Measurements from ENCODE around the gene TSHZ3. TPM values are rescaled to one million over a fixed set of nuclear protein-coding genes. Genes with fewer than 3 reads are reported as not detected.

Gene TSHZ3
- total RNA-seq, 1 donor from 2014 or later = 6.3 TPM

- no peak overlapping the region for H3K9ac ChIP-seq (ENCODE audit: low read depth in 1 of 3, low read length in 3 of 3)
- H3K27ac ChIP-seq (ENCODE audit: low read depth, low read length) = no peak overlapping the region
- no peaks in the 10 kb centered on the region for H3K9me3 ChIP-seq (ENCODE audit: control insufficient read depth in 3 of 3, low read length in 3 of 3)
- H3K36me3 ChIP-seq (ENCODE audit: control insufficient read depth in 3 of 3, insufficient read depth in 3 of 3, low read length in 3 of 3) = no peaks in the 10 kb centered on the region
- no peaks in the 10 kb centered on the region for H3K27me3 ChIP-seq (ENCODE audit: control insufficient read depth in 3 of 3, insufficient read depth in 3 of 3, low read length in 3 of 3)
- no peak overlapping the region for H3K4me3 ChIP-seq (ENCODE audit: low read length in 3 of 3)
- no peaks in the 10 kb centered on the region for H3K4me1 ChIP-seq (ENCODE audit: control insufficient read depth in 3 of 3, insufficient read depth in 3 of 3, low read length in 3 of 3)
These were observed 78.3 kb downstream of the TSHZ3 start for GRCh38 chr19:31270897-31271296.

DNA sequence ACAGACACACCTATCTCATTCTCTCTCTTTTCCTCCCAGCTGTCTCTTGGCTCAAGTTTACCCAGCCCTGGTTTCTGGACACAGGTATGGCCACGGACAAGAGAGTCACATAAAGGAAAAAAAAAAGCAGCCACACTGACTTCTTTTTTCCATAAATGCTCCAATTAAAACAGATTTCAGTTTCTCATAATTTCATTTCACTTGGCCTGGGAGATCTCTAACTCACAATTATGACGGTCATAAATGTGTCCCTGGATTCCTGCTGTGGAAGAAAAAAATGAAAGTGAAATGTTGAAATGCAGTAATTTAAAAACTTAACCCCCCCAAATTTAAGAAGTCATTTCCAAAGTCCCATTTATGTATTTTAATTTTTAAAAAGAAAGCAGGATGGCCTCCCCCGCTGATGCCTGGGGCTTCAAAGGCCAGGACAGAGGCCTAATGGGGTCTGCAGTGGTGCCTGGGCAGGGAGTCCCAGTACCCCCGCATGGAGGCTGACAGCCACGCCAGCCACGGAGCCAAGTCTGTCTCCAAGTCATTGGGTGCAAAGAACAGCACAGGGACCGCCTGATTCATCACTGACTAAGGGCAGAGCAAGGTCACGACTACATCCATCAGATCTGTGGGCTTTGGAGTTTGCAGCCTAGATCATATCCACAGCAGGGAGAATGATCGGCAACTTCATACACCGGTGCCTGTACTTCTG, 79.7 kb downstream of the TSHZ3 start:
- no peak overlapping the region for H3K4me3 ChIP-seq (ENCODE audit: low read length in 3 of 3)
- H3K27ac ChIP-seq (ENCODE audit: low read depth, low read length) = no peak overlapping the region
- no peaks in the 10 kb centered on the region for H3K36me3 ChIP-seq (ENCODE audit: control insufficient read depth in 3 of 3, insufficient read depth in 3 of 3, low read length in 3 of 3)
- H3K9ac ChIP-seq (ENCODE audit: low read depth in 1 of 3, low read length in 3 of 3) = no peak overlapping the region
- no peaks in the 10 kb centered on the region for H3K4me1 ChIP-seq (ENCODE audit: control insufficient read depth in 3 of 3, insufficient read depth in 3 of 3, low read length in 3 of 3)
- H3K27me3 ChIP-seq (ENCODE audit: control insufficient read depth in 3 of 3, insufficient read depth in 3 of 3, low read length in 3 of 3) = no peaks in the 10 kb centered on the region
- no peaks in the 10 kb centered on the region for H3K9me3 ChIP-seq (ENCODE audit: control insufficient read depth in 3 of 3, low read length in 3 of 3)

- Histone ChIP-seq H3K9ac (ENCODE audit: low read depth in 1 of 3, low read length in 3 of 3) (no peak overlapping the region), H3K27me3 (ENCODE audit: control insufficient read depth in 3 of 3, insufficient read depth in 3 of 3, low read length in 3 of 3) (peaks cover under 1 to 4% (median 2%) of the 10 kb centered on the region in 3 donors), H3K9me3 (ENCODE audit: control insufficient read depth in 3 of 3, low read length in 3 of 3) (no peaks in the 10 kb centered on the region), H3K4me1 (ENCODE audit: control insufficient read depth in 3 of 3, insufficient read depth in 3 of 3, low read length in 3 of 3) (no peaks in the 10 kb centered on the region), H3K27ac (ENCODE audit: low read depth, low read length) (no peak overlapping the region), H3K4me3 (ENCODE audit: low read length in 3 of 3) (no peak overlapping the region), H3K36me3 (ENCODE audit: control insufficient read depth in 3 of 3, insufficient read depth in 3 of 3, low read length in 3 of 3) (no peaks in the 10 kb centered on the region)
These were observed 80.4 kb downstream of the TSHZ3 start for GRCh38 chr19:31268751-31269383.

- no peaks in the 10 kb centered on the region for H3K4me1 ChIP-seq (ENCODE audit: control insufficient read depth in 3 of 3, insufficient read depth in 3 of 3, low read length in 3 of 3)
- H3K4me3 ChIP-seq (ENCODE audit: low read length in 3 of 3) = no peak overlapping the region
- no peak overlapping the region for H3K9ac ChIP-seq (ENCODE audit: low read depth in 1 of 3, low read length in 3 of 3)
- H3K36me3 ChIP-seq (ENCODE audit: control insufficient read depth in 3 of 3, insufficient read depth in 3 of 3, low read length in 3 of 3) = no peaks in the 10 kb centered on the region
- H3K27ac ChIP-seq (ENCODE audit: low read depth, low read length) = no peak overlapping the region
- H3K27me3 ChIP-seq (ENCODE audit: control insufficient read depth in 3 of 3, insufficient read depth in 3 of 3, low read length in 3 of 3) = peaks cover 4 to 21% (median 13%) of the 10 kb centered on the region in 3 donors
- no peaks in the 10 kb centered on the region for H3K9me3 ChIP-seq (ENCODE audit: control insufficient read depth in 3 of 3, low read length in 3 of 3)
These were observed 82.5 kb downstream of the TSHZ3 start for GRCh38 chr19:31266731-31267130.

DNA sequence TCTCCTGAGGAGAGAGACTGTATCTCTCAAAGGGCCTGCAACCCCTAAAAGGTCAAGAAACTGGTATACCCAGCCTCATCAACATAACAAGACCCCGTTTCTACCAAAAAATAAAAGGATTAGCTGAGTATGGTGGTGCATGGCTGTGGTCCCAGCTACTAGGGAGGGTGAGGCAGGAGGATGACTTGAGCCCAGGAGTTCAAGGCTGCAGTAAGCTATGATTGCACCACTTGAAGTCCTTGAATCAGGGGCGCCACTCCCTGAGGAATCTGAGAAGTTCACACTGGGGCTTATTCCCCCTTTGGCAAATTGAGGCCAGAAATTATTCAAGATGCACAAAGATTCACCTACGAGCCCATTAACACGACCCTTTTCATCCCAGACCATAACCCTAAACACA, 83.0 kb downstream of the TSHZ3 start:
- Histone ChIP-seq H3K27me3 (ENCODE audit: control insufficient read depth in 3 of 3, insufficient read depth in 3 of 3, low read length in 3 of 3) (peaks cover 7 to 24% (median 13%) of the 10 kb centered on the region in 3 donors), H3K36me3 (ENCODE audit: control insufficient read depth in 3 of 3, insufficient read depth in 3 of 3, low read length in 3 of 3) (no peaks in the 10 kb centered on the region), H3K4me3 (ENCODE audit: low read length in 3 of 3) (no peak overlapping the region), H3K9me3 (ENCODE audit: control insufficient read depth in 3 of 3, low read length in 3 of 3) (no peaks in the 10 kb centered on the region), H3K9ac (ENCODE audit: low read depth in 1 of 3, low read length in 3 of 3) (no peak overlapping the region), H3K4me1 (ENCODE audit: control insufficient read depth in 3 of 3, insufficient read depth in 3 of 3, low read length in 3 of 3) (peaks cover 0 to 4% (median 0%) of the 10 kb centered on the region in 3 donors), H3K27ac (ENCODE audit: low read depth, low read length) (no peak overlapping the region)

- Histone ChIP-seq H3K27ac (ENCODE audit: low read depth, low read length) (no peak overlapping the region), H3K9me3 (ENCODE audit: control insufficient read depth in 3 of 3, low read length in 3 of 3) (no peaks in the 10 kb centered on the region), H3K36me3 (ENCODE audit: control insufficient read depth in 3 of 3, insufficient read depth in 3 of 3, low read length in 3 of 3) (no peaks in the 10 kb centered on the region), H3K4me1 (ENCODE audit: control insufficient read depth in 3 of 3, insufficient read depth in 3 of 3, low read length in 3 of 3) (peaks cover 0 to 4% (median 0%) of the 10 kb centered on the region in 3 donors), H3K27me3 (ENCODE audit: control insufficient read depth in 3 of 3, insufficient read depth in 3 of 3, low read length in 3 of 3) (peaks cover 7 to 39% (median 13%) of the 10 kb centered on the region in 3 donors), H3K4me3 (ENCODE audit: low read length in 3 of 3) (no peak overlapping the region), H3K9ac (ENCODE audit: low read depth in 1 of 3, low read length in 3 of 3) (no peak overlapping the region)
These were observed 85.0 kb downstream of the TSHZ3 start for GRCh38 chr19:31264041-31264778.

GRCh38 chr19:31263328-31263727, 85.9 kb downstream of the TSHZ3 start:
- peaks cover 7 to 39% (median 13%) of the 10 kb centered on the region in 3 donors for H3K27me3 ChIP-seq (ENCODE audit: control insufficient read depth in 3 of 3, insufficient read depth in 3 of 3, low read length in 3 of 3)
- no peaks in the 10 kb centered on the region for H3K36me3 ChIP-seq (ENCODE audit: control insufficient read depth in 3 of 3, insufficient read depth in 3 of 3, low read length in 3 of 3)
- no peak overlapping the region for H3K27ac ChIP-seq (ENCODE audit: low read depth, low read length)
- peaks cover 0 to 4% (median 0%) of the 10 kb centered on the region in 3 donors for H3K4me1 ChIP-seq (ENCODE audit: control insufficient read depth in 3 of 3, insufficient read depth in 3 of 3, low read length in 3 of 3)
- no peak overlapping the region for H3K9ac ChIP-seq (ENCODE audit: low read depth in 1 of 3, low read length in 3 of 3)
- no peaks in the 10 kb centered on the region for H3K9me3 ChIP-seq (ENCODE audit: control insufficient read depth in 3 of 3, low read length in 3 of 3)
- H3K4me3 ChIP-seq (ENCODE audit: low read length in 3 of 3) = no peak overlapping the region

DNA sequence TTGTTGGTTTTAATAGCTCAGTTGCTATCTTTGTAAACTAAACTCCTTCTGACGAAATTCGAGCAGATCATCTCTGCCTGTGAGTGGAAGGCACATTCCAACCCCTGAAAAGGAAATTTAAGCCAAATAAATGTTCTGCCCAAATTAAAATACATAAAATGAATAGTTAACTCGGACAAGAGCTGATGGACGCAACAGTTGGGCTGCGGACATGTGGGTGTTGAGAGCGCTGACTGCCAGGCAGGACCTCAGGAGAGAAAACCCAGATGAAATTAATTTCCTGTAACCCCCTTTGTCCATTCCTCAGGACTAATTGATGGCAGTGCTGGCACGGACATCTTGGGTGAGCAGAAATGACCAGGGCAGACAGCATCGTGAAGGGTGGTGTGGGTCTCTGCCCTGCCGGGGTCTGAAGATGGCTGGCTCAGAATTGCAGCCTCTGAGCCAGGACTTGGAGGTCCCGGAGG, 86.5 kb downstream of the TSHZ3 start:
- Histone ChIP-seq H3K27ac (ENCODE audit: low read depth, low read length) (no peak overlapping the region), H3K4me3 (ENCODE audit: low read length in 3 of 3) (no peak overlapping the region), H3K4me1 (ENCODE audit: control insufficient read depth in 3 of 3, insufficient read depth in 3 of 3, low read length in 3 of 3) (peaks cover 0 to 4% (median 0%) of the 10 kb centered on the region in 3 donors), H3K9ac (ENCODE audit: low read depth in 1 of 3, low read length in 3 of 3) (no peak overlapping the region), H3K9me3 (ENCODE audit: control insufficient read depth in 3 of 3, low read length in 3 of 3) (no peaks in the 10 kb centered on the region), H3K27me3 (ENCODE audit: control insufficient read depth in 3 of 3, insufficient read depth in 3 of 3, low read length in 3 of 3) (peaks cover 7 to 39% (median 13%) of the 10 kb centered on the region in 3 donors), H3K36me3 (ENCODE audit: control insufficient read depth in 3 of 3, insufficient read depth in 3 of 3, low read length in 3 of 3) (no peaks in the 10 kb centered on the region)

DNA sequence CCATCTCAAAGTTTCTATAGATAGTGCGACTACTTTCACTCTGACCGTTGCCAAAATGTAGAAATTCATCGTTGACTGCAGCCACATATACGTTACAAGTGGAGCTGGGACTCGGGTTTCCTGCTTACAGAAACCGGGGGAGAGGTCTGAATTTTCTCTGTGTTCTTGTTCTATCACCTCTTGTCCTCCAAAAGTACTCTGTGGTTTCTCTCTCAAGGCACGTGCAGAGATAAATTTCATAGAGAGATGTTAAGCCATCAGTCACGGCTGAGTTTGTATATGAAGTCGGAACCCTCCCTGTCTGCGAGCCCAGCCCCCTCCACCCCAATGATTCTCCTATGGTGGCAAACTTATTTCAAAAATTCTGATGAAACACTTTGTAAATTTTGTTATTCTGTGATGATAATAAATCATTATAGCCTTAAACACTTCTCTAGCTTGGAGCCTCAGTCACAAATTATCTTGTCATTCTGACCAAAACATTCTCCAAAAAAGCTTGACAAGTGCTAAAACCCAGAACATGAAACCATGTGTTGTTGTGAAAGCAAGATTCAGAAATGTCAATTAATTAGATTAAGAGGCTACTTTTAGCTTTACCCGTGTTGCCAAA, 87.5 kb downstream of the TSHZ3 start:
- Histone ChIP-seq H3K9ac (ENCODE audit: low read depth in 1 of 3, low read length in 3 of 3) (no peak overlapping the region), H3K27me3 (ENCODE audit: control insufficient read depth in 3 of 3, insufficient read depth in 3 of 3, low read length in 3 of 3) (peaks cover 7 to 46% (median 18%) of the 10 kb centered on the region in 3 donors), H3K4me1 (ENCODE audit: control insufficient read depth in 3 of 3, insufficient read depth in 3 of 3, low read length in 3 of 3) (peaks cover 0 to 4% (median 0%) of the 10 kb centered on the region in 3 donors), H3K36me3 (ENCODE audit: control insufficient read depth in 3 of 3, insufficient read depth in 3 of 3, low read length in 3 of 3) (no peaks in the 10 kb centered on the region), H3K4me3 (ENCODE audit: low read length in 3 of 3) (no peak overlapping the region), H3K9me3 (ENCODE audit: control insufficient read depth in 3 of 3, low read length in 3 of 3) (no peaks in the 10 kb centered on the region), H3K27ac (ENCODE audit: low read depth, low read length) (no peak overlapping the region)
